ENCODE measurements around the gene JMJD8. TPM values are rescaled to one million over a fixed set of nuclear protein-coding genes. Genes with fewer than 3 reads are reported as not detected.

The JMJD8 gene
- total RNA-seq, 4 donors from 2014 or later, result 53.7 to 70.7 (median 62.5) TPM

DNA sequence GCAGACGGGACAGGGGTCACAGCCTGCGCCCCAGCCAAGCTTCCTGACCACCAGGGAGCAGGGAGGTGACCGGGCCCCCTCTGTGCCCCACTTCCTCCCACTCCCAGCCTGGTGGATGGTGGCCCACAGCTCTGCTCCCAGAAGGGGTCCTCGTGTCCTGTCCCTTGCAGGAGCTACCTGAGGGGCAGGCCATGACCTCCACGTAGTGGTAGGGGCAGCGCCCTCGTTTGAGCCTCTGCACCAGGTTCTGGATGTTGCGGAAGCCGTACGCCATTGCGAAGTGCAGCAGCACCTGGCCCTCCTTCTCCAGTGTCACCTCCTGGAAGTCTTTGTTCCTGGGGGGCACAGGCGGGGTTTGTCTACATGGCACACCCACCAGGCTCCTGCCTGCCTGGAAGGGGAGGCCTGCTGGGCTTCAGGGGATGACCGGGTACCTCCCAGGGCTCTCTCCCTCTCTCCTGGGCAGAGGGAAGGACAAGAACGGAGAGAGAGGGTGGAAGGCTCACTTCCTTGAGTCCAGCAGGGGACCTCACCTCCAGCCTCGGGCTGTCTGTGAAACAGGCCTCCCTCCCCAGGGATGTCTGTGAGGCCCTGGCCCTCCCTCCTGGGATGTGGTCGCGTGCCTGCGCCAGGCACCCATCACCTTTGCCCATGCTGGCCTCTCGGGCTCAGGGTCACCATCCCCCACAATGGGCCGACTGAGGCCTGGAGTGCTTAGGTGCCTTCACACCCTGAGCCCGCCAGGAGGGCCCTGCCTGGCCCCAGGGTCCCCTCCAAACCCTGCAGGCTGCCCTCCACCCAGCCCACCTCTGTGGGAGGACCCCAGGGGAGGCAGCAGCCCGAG, 46.8 kb upstream of the JMJD8 start:
- intact Hi-C loops (cut with DNase I), result no loop called here
- H3K27ac ChIP-seq, result no peak overlapping the region
- 62 to 87% methylated on average over 5 to 9 of the region's 22 CpGs for WGBS, 2 donors
- no peak for DNase-seq
- no peaks in the 10 kb centered on the region for H3K9me3 ChIP-seq
- H3K27me3 ChIP-seq, result peaks cover 0 to 36% (median 1%) of the 10 kb centered on the region in 4 donors
- no peak overlapping the region for H3K4me3 ChIP-seq
- TF ChIP-seq CTCF (IDR thresholded peaks at IDR 0.05) (no peak), POLR2A (IDR thresholded peaks at IDR 0.05) (no peak)
- H3K36me3 ChIP-seq, result peaks cover 19 to 58% (median 32%) of the 10 kb centered on the region in 3 donors
- peaks cover 23 to 34% (median 28%) of the 10 kb centered on the region in 3 donors for H3K4me1 ChIP-seq

- no peak overlapping the region for H3K4me3 ChIP-seq
- no peak overlapping the region for H3K27ac ChIP-seq
- WGBS, 2 donors, result 73 to 85% methylated on average over 4 to 5 of the region's 37 CpGs
- TF ChIP-seq CTCF (IDR thresholded peaks at IDR 0.05) (no peak), POLR2A (IDR thresholded peaks at IDR 0.05) (no peak)
- peaks cover 23 to 35% (median 28%) of the 10 kb centered on the region in 3 donors for H3K4me1 ChIP-seq
- DNase-seq, result no peak
- no peaks in the 10 kb centered on the region for H3K9me3 ChIP-seq
- H3K27me3 ChIP-seq, result peaks cover 0 to 45% (median 1%) of the 10 kb centered on the region in 4 donors
- intact Hi-C loops (cut with DNase I), result no loop called here
- H3K36me3 ChIP-seq, result peaks cover 19 to 49% (median 26%) of the 10 kb centered on the region in 3 donors
Measured at GRCh38 chr16:729768-730665, 45.9 kb upstream of the JMJD8 start.

GRCh38 chr16:728890-729744, 45.0 kb upstream of the JMJD8 start:
- Histone ChIP-seq H3K27ac (peak overlapping the region in 1 of 4 donors; percentile 5), H3K27me3 (peaks cover 0 to 49% (median 1%) of the 10 kb centered on the region in 4 donors), H3K4me3 (peak overlapping the region in 2 of 4 donors; percentile 54 to 67), H3K4me1 (peaks cover 23 to 35% (median 28%) of the 10 kb centered on the region in 3 donors), H3K36me3 (peaks cover 11 to 40% (median 19%) of the 10 kb centered on the region in 3 donors), H3K9me3 (no peaks in the 10 kb centered on the region)
- 38 to 78% methylated on average over 7 to 16 of the region's 55 CpGs for WGBS, 2 donors
- no peak for DNase-seq
- no peak for TF ChIP-seq CTCF (IDR thresholded peaks at IDR 0.05)
- TF ChIP-seq POLR2A (IDR thresholded peaks at IDR 0.05), result no peak
- intact Hi-C loops (cut with DNase I), result no loop called here

- H3K27me3 ChIP-seq, result peaks cover 0 to 49% (median 1%) of the 10 kb centered on the region in 4 donors
- DNase-seq, result no peak
- TF ChIP-seq POLR2A (IDR thresholded peaks at IDR 0.05) (peak in 1 of 4 donors; percentile 5), CTCF (IDR thresholded peaks at IDR 0.05) (no peak)
- peaks cover 23 to 35% (median 28%) of the 10 kb centered on the region in 3 donors for H3K4me1 ChIP-seq
- peak overlapping the region; percentile 25 to 67 (median 48) for H3K4me3 ChIP-seq
- peak overlapping the region in 3 of 4 donors; percentile 0 to 53 (median 48) for H3K27ac ChIP-seq
- 0% methylated on average over 1 to 6 of the region's 80 CpGs for WGBS, 2 donors
- H3K9me3 ChIP-seq, result no peaks in the 10 kb centered on the region
- peaks cover 4 to 32% (median 11%) of the 10 kb centered on the region in 3 donors for H3K36me3 ChIP-seq
- intact Hi-C loops (cut with DNase I), result no loop called here
Measured at GRCh38 chr16:728131-728889, 44.2 kb upstream of the JMJD8 start.

All from esophagus squamous epithelium (tissue), 5 donors.